Mesenchymal stem cell (in vitro differentiated cells and primary cell): ENCODE data around the gene GLOD5.
A peak's percentile ranks its signal among the peaks of the same experiment; 100 is the strongest.

ENCODE experiments used
- DNase-seq: peaks from one replicate; pipeline ENCODE4 v3.0.0-alpha.2; 2013
- H2AFZ ChIP-seq: one replicate; pipeline ENCODE4 v1.6.1; 2013; ENCODE audit warnings: low read depth, mild to moderate bottlenecking, control low read depth, inconsistent platforms, low read length, moderate library complexity
- H2AK5ac ChIP-seq: 2 replicates; pipeline ENCODE4 v1.6.1; 2013; ENCODE audit warnings: low read length, moderate library complexity, mild to moderate bottlenecking, inconsistent platforms; ENCODE audit not compliant: severe bottlenecking
- H2BK120ac ChIP-seq: one replicate; pipeline ENCODE4 v1.6.1; 2013; ENCODE audit warnings: low read depth, mild to moderate bottlenecking, inconsistent platforms, low read length, moderate library complexity
- H2BK12ac ChIP-seq, 2 experiments: one replicate each; pipeline ENCODE4 v1.6.1; 2013; ENCODE audit warnings: inconsistent platforms in 2 of 2, low read length in 2 of 2, mild to moderate bottlenecking in 2 of 2, moderate library complexity in 2 of 2, control low read depth in 1 of 2
- H2BK15ac ChIP-seq: one replicate; pipeline ENCODE4 v1.6.1; 2013; ENCODE audit warnings: mild to moderate bottlenecking, low read depth, inconsistent platforms; ENCODE audit not compliant: poor library complexity, severe bottlenecking
- H2BK5ac ChIP-seq: 2 replicates; pipeline ENCODE4 v1.6.1; 2013; ENCODE audit warnings: low read depth, mild to moderate bottlenecking, low read length, control low read depth, inconsistent platforms; ENCODE audit not compliant: poor library complexity, severe bottlenecking
- H3K14ac ChIP-seq, 2 experiments: one replicate each; pipeline ENCODE4 v1.6.1; 2013; ENCODE audit warnings: inconsistent platforms in 2 of 2, low read length in 2 of 2, control low read depth in 1 of 2, mild to moderate bottlenecking in 1 of 2, moderate library complexity in 1 of 2
- H3K18ac ChIP-seq, 2 experiments: one replicate each; pipeline ENCODE4 v1.6.1; 2013; ENCODE audit warnings: inconsistent platforms in 2 of 2, low read length in 2 of 2, control low read depth in 1 of 2, low read depth in 1 of 2, mild to moderate bottlenecking in 1 of 2
- H3K23ac ChIP-seq, 2 experiments: one replicate each; pipeline ENCODE4 v1.6.1; 2013; ENCODE audit warnings: inconsistent platforms in 2 of 2, low read length in 2 of 2, mild to moderate bottlenecking in 2 of 2, moderate library complexity in 2 of 2, control low read depth in 1 of 2
- H3K27ac ChIP-seq: 2 replicates; pipeline ENCODE4 v1.5.1; 2013; ENCODE audit warnings: mild to moderate bottlenecking, moderate library complexity, low read length, control low read depth, inconsistent platforms; ENCODE audit not compliant: poor library complexity, severe bottlenecking
- H3K27me3 ChIP-seq, 2 experiments: 2 replicates each; pipeline versions ENCODE4 v1.6.1 to v1.7.0; 2013; ENCODE audit warnings: low read length in 2 of 2, mild to moderate bottlenecking in 2 of 2, moderate library complexity in 2 of 2, control low read depth in 1 of 2, inconsistent platforms in 1 of 2; ENCODE audit not compliant: control insufficient read depth in 1 of 2, insufficient read depth in 1 of 2
- H3K36me3 ChIP-seq, 2 experiments: 2 replicates each; pipeline versions ENCODE4 v1.6.1 to v1.7.0; 2013; ENCODE audit warnings: low read length in 2 of 2, control low read depth in 1 of 2, inconsistent platforms in 1 of 2, low read depth in 1 of 2, mild to moderate bottlenecking in 1 of 2; ENCODE audit not compliant: insufficient read depth in 2 of 2, control insufficient read depth in 1 of 2
- H3K4ac ChIP-seq, 2 experiments: one replicate each; pipeline ENCODE4 v1.6.1; 2013; ENCODE audit warnings: inconsistent platforms in 2 of 2, low read length in 2 of 2, mild to moderate bottlenecking in 2 of 2, moderate library complexity in 2 of 2, control low read depth in 1 of 2, low read depth in 1 of 2
- H3K4me1 ChIP-seq: 2 replicates; pipeline ENCODE4 v1.6.1; 2013; ENCODE audit warnings: low read depth, low read length, control low read depth; ENCODE audit not compliant: control insufficient read depth, insufficient read depth
- H3K4me2 ChIP-seq: 2 replicates; pipeline ENCODE4 v1.6.1; 2013; ENCODE audit warnings: low read length, mild to moderate bottlenecking, inconsistent platforms; ENCODE audit not compliant: poor library complexity, severe bottlenecking
- H3K4me3 ChIP-seq, 2 experiments: 2 replicates each; pipeline versions ENCODE4 v1.5.1 to v1.7.0; 2013; ENCODE audit warnings: low read length in 2 of 2, mild to moderate bottlenecking in 2 of 2, control low read depth in 1 of 2, low read depth in 1 of 2; ENCODE audit not compliant: insufficient read depth in 1 of 2
- H3K79me1 ChIP-seq: replicated peaks from 2 replicates; pipeline ENCODE4 v1.6.1; 2013; ENCODE audit warnings: mild to moderate bottlenecking, control low read depth, low read length, inconsistent platforms; ENCODE audit not compliant: poor library complexity, severe bottlenecking
- H3K9ac ChIP-seq: 2 replicates; pipeline ENCODE4 v1.7.0; 2013; ENCODE audit warnings: mild to moderate bottlenecking, low read length, moderate library complexity
- H3K9me3 ChIP-seq: 2 replicates; pipeline ENCODE4 v1.7.0; 2013; ENCODE audit warnings: mild to moderate bottlenecking, low read length; ENCODE audit not compliant: control insufficient read depth
- H4K8ac ChIP-seq: one replicate; pipeline ENCODE4 v1.6.1; 2013; ENCODE audit warnings: inconsistent platforms, mild to moderate bottlenecking, low read length, moderate library complexity
- H4K91ac ChIP-seq: one replicate; pipeline ENCODE4 v1.6.1; 2013; ENCODE audit warnings: mild to moderate bottlenecking, low read length, inconsistent platforms
- WGBS: methylation state at CpG from one replicate; pipeline ENCODE4 v1.1.7; 2013; ENCODE audit warnings: mixed read lengths; 5-methylcytosine and 5-hydroxymethylcytosine counted together

The GLOD5 gene

DNA sequence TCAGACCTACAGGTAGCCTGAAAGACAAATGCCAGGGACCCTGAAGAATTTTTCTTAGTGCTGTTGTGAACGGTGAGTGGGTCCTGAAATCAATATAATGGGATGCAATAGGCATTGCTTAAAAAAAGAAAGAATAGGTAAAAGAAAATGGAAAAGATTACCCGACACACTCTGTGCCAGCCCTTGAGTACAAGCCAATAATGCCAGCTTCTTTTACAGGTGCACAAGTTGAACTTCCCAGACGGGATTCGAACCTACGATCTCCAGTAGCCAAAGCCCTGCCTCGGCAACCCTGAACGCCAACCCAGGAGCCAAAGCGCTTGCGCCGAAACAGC is 24.7 kb upstream of the GLOD5 start:
- Histone ChIP-seq H3K36me3 (no peaks in the 10 kb centered on the region), H3K9me3 (no peaks in the 10 kb centered on the region), H3K18ac (peak overlapping the region in 1 of 2 experiments; percentile 21), H2BK120ac (no peak overlapping the region), H3K27me3 (peaks cover 0 to 3% of the 10 kb centered on the region in 2 experiments), H3K4me2 (no peak overlapping the region), H2BK12ac (no peak overlapping the region), H4K91ac (no peak overlapping the region), H4K8ac (peak overlapping the region; percentile 94), H3K23ac (no peak overlapping the region), H3K4me1 (no peaks in the 10 kb centered on the region), H3K27ac (no peak overlapping the region), H3K14ac (no peak overlapping the region), H2AK5ac (no peak overlapping the region), H3K4ac (no peak overlapping the region), H2AFZ (no peak overlapping the region), H3K9ac (peak overlapping the region; percentile 91), H2BK15ac (no peak overlapping the region), H3K79me1 (no peaks in the 10 kb centered on the region), H2BK5ac (no peak overlapping the region), H3K4me3 (peak overlapping the region in 1 of 2 experiments; percentile 75)
- 11% methylated on average over 10 of the region's 10 CpGs for WGBS
- no peak for DNase-seq

- Histone ChIP-seq H3K36me3 (no peaks in the 10 kb centered on the region), H2BK120ac (peak overlapping the region; percentile 73), H3K14ac (peak overlapping the region in 1 of 2 experiments; percentile 28), H3K4me2 (peak overlapping the region; percentile 74), H3K18ac (peak overlapping the region; percentile 79 to 92), H2BK5ac (peak overlapping the region; percentile 92), H4K91ac (peak overlapping the region; percentile 89), H3K9ac (peak overlapping the region; percentile 91), H3K4me1 (no peaks in the 10 kb centered on the region), H2AK5ac (no peak overlapping the region), H3K4ac (peak overlapping the region; percentile 9 to 86), H2AFZ (peak overlapping the region; percentile 63), H3K4me3 (peak overlapping the region; percentile 66 to 80), H3K27ac (peak overlapping the region; percentile 96), H4K8ac (peak overlapping the region; percentile 84), H3K79me1 (no peaks in the 10 kb centered on the region), H2BK15ac (no peak overlapping the region), H2BK12ac (no peak overlapping the region), H3K27me3 (peaks cover 0 to 3% of the 10 kb centered on the region in 2 experiments), H3K9me3 (no peaks in the 10 kb centered on the region), H3K23ac (peak overlapping the region in 1 of 2 experiments; percentile 35)
- peak; percentile 97 for DNase-seq
- 1% methylated on average over 43 of the region's 48 CpGs for WGBS
Measured at GRCh38 chrX:48737213-48737938, 24.2 kb upstream of the GLOD5 start.

GRCh38 chrX:48737940-48738339 is 23.6 kb upstream of the GLOD5 start:
- no peaks in the 10 kb centered on the region for H3K79me1 ChIP-seq
- peak overlapping the region; percentile 89 for H4K91ac ChIP-seq
- H3K36me3 ChIP-seq, result no peaks in the 10 kb centered on the region
- H2AFZ ChIP-seq, result no peak overlapping the region
- DNase-seq, result no peak
- no peaks in the 10 kb centered on the region for H3K4me1 ChIP-seq
- H3K4ac ChIP-seq, result peak overlapping the region; percentile 9 to 86
- H2BK15ac ChIP-seq, result no peak overlapping the region
- H3K9ac ChIP-seq, result peak overlapping the region; percentile 91
- H2AK5ac ChIP-seq, result no peak overlapping the region
- WGBS, result 95% methylated on average over 4 of the region's 7 CpGs
- H3K23ac ChIP-seq, result peak overlapping the region in 1 of 2 experiments; percentile 35
- no peak overlapping the region for H2BK120ac ChIP-seq
- H3K27ac ChIP-seq, result peak overlapping the region; percentile 96
- H3K14ac ChIP-seq, result no peak overlapping the region
- H3K9me3 ChIP-seq, result no peaks in the 10 kb centered on the region
- H3K4me2 ChIP-seq, result peak overlapping the region; percentile 74
- H3K27me3 ChIP-seq, result peaks cover 0 to 3% of the 10 kb centered on the region in 2 experiments
- H4K8ac ChIP-seq, result peak overlapping the region; percentile 84
- no peak overlapping the region for H2BK5ac ChIP-seq
- H2BK12ac ChIP-seq, result no peak overlapping the region
- peak overlapping the region; percentile 66 to 80 for H3K4me3 ChIP-seq
- H3K18ac ChIP-seq, result peak overlapping the region; percentile 79 to 92

DNA sequence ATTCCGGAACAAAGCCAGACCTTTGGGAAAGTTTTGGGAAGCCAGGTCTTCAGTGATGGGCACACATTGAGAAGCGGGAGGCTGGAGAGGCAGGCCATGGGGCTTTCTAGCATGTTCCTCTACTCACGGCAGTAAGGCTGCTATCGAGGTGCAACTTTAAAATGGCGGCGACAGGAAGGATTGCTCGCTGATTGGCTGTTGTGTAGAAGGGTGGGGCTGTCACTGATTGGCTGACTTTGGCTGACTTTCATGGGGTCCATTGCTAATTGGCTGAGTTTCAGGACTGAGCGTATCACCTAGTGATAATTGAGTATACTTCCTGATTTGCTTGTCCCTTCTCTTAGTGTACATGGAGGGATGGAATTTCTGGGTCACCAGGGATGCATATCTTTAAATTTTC is 19.7 kb upstream of the GLOD5 start:
- Histone ChIP-seq H3K9ac (no peak overlapping the region), H3K4me2 (no peak overlapping the region), H3K27ac (no peak overlapping the region), H2AK5ac (no peak overlapping the region), H2AFZ (no peak overlapping the region), H2BK15ac (no peak overlapping the region), H4K91ac (no peak overlapping the region), H3K79me1 (no peaks in the 10 kb centered on the region), H3K4ac (no peak overlapping the region), H3K14ac (no peak overlapping the region), H3K36me3 (no peaks in the 10 kb centered on the region), H3K27me3 (peaks cover 0 to 11% of the 10 kb centered on the region in 2 experiments), H3K9me3 (no peaks in the 10 kb centered on the region), H2BK120ac (no peak overlapping the region), H2BK12ac (no peak overlapping the region), H3K23ac (no peak overlapping the region), H3K4me1 (no peaks in the 10 kb centered on the region), H4K8ac (no peak overlapping the region), H3K18ac (no peak overlapping the region), H3K4me3 (no peak overlapping the region), H2BK5ac (no peak overlapping the region)
- WGBS, result 96% methylated on average over 7 of the region's 8 CpGs
- no peak for DNase-seq
